OCI-M2 (cell line): ENCODE data around the gene TMEM178A.
"Not testable (repeated sequence)": the region's sequence is repeated elsewhere in the genome, so short reads cannot be mapped to it uniquely, and the experiment has no call there.

Experiments
- DNase-seq: peaks from one replicate; lab custom pipeline; 2025; ENCODE audit not compliant: unreplicated experiment; lab: John Stamatoyannopoulos, UW

Gene TMEM178A

GRCh38 chr2:39708003-39708402, 42.3 kb downstream of the TMEM178A start:
- DNase-seq: no peak

- DNase-seq: no peak
Observed at GRCh38 chr2:39710807-39711206, 45.1 kb downstream of the TMEM178A start.

- no peak for DNase-seq
Observed at GRCh38 chr2:39712953-39713352, 47.2 kb downstream of the TMEM178A start.

- no peak for DNase-seq
Observed at GRCh38 chr2:39715095-39715494, 49.4 kb downstream of the TMEM178A start.

- DNase-seq: no peak
Observed at GRCh38 chr2:39715822-39716221, 50.1 kb downstream of the TMEM178A start.

GRCh38 chr2:39717067-39717466, 51.4 kb downstream of the TMEM178A start:
- DNase-seq: no peak

- DNase-seq: no peak
Observed at GRCh38 chr2:39718483-39718882, 52.8 kb downstream of the TMEM178A start.

- DNase-seq: no peak
Observed at GRCh38 chr2:39719317-39719716, 53.6 kb downstream of the TMEM178A start.

- DNase-seq: no peak
Observed at GRCh38 chr2:39720970-39721369, 55.3 kb downstream of the TMEM178A start.

- no peak for DNase-seq
Observed at GRCh38 chr2:39723497-39723896, 57.8 kb downstream of the TMEM178A start.

- DNase-seq: no peak
Observed at GRCh38 chr2:39723946-39724827, 58.5 kb downstream of the TMEM178A start.

- no peak for DNase-seq
Observed at GRCh38 chr2:39724828-39725144, 59.1 kb downstream of the TMEM178A start.

- DNase-seq: no peak
Observed at GRCh38 chr2:39725401-39725800, 59.7 kb downstream of the TMEM178A start.

- not testable (repeated sequence) for DNase-seq
Observed at GRCh38 chr2:39728085-39728484, 62.4 kb downstream of the TMEM178A start.

GRCh38 chr2:39728941-39729351, 63.2 kb downstream of the TMEM178A start:
- no peak for DNase-seq

GRCh38 chr2:39730276-39730675, 64.6 kb downstream of the TMEM178A start:
- DNase-seq: no peak

GRCh38 chr2:39730685-39731302, 65.1 kb downstream of the TMEM178A start:
- DNase-seq: no peak

- DNase-seq: no peak
Observed at GRCh38 chr2:39731546-39731945, 65.8 kb downstream of the TMEM178A start.

- DNase-seq: no peak
Observed at GRCh38 chr2:39732482-39732881, 66.8 kb downstream of the TMEM178A start.

GRCh38 chr2:39733070-39733674, 67.5 kb downstream of the TMEM178A start:
- no peak for DNase-seq

- DNase-seq: no peak
Observed at GRCh38 chr2:39734445-39734844, 68.7 kb downstream of the TMEM178A start.

- DNase-seq: no peak
Observed at GRCh38 chr2:39735648-39736047, 69.9 kb downstream of the TMEM178A start.
